OCI-LY3 (cell line): ENCODE data around the gene ATP2B3.

Experiments used
- EZH2phosphoT487 ChIP-seq: fragments of 200-600 bp; shearing (Covaris generic); IDR thresholded peaks from 2 replicates; pipeline ENCODE4 v1.6.1; 2018; ENCODE audit warnings: antibody characterized with exemption, mixed run types, low read depth
- TF ChIP-seq, protein P1 (sequence below): fragments of 200-600, 300-600 bp; sonication (generic); IDR thresholded peaks from 2 replicates; pipeline ENCODE4 v1.5.1; 2014; ENCODE audit warnings: antibody characterized with exemption, low read length, low read depth

DNA sequence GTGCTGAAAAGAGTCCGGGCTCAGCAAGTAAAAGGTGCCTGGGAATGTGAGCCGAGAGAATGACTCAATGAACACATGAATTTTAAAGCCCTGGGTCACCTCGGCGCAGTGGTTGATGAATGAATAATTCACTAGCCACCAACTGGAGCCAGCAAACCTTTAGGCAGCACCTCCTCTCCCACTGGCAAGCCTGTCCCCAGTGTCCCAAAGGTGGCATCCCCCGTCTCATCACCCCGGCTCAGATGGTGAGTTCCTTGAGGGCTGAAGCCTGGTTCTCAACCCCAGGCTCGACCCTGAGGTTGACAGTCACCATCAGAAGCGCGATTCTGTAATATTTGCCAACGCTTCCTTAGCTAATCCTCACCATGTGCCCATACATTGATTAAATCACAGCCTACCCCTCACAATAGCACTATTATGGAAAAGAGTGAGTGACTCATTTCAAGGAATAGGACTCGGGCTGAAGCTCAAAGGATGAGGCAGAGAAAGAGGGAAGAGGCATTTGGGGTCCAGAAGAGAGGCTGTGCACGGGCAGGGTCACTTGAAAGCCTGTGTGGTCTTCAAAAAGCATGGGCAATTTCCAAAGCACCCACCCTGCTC lies 84.2 kb downstream of the ATP2B3 start:
- TF ChIP-seq, protein P1, sequence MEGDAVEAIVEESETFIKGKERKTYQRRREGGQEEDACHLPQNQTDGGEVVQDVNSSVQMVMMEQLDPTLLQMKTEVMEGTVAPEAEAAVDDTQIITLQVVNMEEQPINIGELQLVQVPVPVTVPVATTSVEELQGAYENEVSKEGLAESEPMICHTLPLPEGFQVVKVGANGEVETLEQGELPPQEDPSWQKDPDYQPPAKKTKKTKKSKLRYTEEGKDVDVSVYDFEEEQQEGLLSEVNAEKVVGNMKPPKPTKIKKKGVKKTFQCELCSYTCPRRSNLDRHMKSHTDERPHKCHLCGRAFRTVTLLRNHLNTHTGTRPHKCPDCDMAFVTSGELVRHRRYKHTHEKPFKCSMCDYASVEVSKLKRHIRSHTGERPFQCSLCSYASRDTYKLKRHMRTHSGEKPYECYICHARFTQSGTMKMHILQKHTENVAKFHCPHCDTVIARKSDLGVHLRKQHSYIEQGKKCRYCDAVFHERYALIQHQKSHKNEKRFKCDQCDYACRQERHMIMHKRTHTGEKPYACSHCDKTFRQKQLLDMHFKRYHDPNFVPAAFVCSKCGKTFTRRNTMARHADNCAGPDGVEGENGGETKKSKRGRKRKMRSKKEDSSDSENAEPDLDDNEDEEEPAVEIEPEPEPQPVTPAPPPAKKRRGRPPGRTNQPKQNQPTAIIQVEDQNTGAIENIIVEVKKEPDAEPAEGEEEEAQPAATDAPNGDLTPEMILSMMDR: no peak
- TF ChIP-seq EZH2phosphoT487: no peak
